ENCODE measurements around the gene EPHX1. TPM values are rescaled to one million over a fixed set of nuclear protein-coding genes. Genes with fewer than 3 reads are reported as not detected.
A peak's percentile ranks its signal among the peaks of the same experiment; 100 is the strongest.

The EPHX1 gene
- total RNA-seq, 6 donors from 2014 or later: 82.8 to 205 (median 141) TPM

DNA sequence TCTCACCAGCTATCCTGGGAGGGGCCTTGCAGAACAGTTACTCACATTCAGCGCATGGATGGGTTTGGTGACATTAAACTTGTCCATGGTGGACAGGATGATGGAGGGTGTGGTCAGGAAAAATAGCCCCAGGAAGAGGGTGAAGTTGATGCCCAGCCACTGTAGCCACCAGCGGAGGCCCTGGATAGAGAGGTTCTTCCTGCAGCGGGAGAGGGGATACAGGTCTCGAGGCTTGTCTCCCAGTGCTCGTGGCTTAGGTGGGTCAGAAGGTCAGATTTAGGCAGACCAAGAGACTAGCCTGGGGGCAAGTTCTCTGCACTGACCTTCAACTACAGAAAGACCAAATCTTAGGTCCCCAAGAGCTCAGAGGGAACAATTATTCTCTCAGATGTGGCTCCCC, 49.2 kb downstream of the EPHX1 start:
- TF ChIP-seq, protein P1, sequence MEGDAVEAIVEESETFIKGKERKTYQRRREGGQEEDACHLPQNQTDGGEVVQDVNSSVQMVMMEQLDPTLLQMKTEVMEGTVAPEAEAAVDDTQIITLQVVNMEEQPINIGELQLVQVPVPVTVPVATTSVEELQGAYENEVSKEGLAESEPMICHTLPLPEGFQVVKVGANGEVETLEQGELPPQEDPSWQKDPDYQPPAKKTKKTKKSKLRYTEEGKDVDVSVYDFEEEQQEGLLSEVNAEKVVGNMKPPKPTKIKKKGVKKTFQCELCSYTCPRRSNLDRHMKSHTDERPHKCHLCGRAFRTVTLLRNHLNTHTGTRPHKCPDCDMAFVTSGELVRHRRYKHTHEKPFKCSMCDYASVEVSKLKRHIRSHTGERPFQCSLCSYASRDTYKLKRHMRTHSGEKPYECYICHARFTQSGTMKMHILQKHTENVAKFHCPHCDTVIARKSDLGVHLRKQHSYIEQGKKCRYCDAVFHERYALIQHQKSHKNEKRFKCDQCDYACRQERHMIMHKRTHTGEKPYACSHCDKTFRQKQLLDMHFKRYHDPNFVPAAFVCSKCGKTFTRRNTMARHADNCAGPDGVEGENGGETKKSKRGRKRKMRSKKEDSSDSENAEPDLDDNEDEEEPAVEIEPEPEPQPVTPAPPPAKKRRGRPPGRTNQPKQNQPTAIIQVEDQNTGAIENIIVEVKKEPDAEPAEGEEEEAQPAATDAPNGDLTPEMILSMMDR (IDR thresholded peaks at IDR 0.05): no peak
- TF ChIP-seq POLR2AphosphoS5 (IDR thresholded peaks at IDR 0.05): no peak
- H3K27ac ChIP-seq: no peak overlapping the region
- H3K4me3 ChIP-seq: no peak overlapping the region
- peaks cover 0 to 20% (median 11%) of the 10 kb centered on the region in 4 donors for H3K4me1 ChIP-seq
- no peaks in the 10 kb centered on the region for H3K27me3 ChIP-seq
- H3K36me3 ChIP-seq: peaks cover 24 to 92% (median 50%) of the 10 kb centered on the region in 4 donors
- 69 to 80% methylated on average over 5 of the region's 5 CpGs for whole genome bisulfite sequencing, 2 donors
- no peak for DNase-seq
- H3K9me3 ChIP-seq: no peaks in the 10 kb centered on the region
- ATAC-seq (ENCODE audit: low FRiP score in 2 of 2): no peak

DNA sequence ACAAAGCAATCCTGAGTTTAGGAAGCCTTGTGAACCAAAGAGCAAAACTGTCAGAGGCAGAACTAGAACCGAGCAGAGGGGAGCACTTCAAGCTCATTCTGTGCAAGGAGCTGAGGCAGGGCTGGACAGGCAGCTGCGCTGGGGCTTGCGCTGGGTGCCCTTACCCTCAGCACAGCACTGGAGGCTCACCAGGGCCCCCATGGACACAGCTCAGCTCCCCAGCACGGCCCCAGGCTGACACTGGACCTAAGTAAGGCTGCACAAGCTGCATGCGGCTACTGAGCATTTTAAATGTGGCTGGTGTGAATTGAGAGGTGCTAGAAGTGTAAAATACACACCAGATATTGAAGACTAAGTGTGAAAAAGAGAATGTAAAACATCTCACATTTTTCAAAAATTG, 50.2 kb downstream of the EPHX1 start:
- DNase-seq: no peak
- Histone ChIP-seq H3K4me1 (peaks cover 0 to 20% (median 12%) of the 10 kb centered on the region in 4 donors), H3K27me3 (no peaks in the 10 kb centered on the region), H3K4me3 (no peak overlapping the region), H3K27ac (no peak overlapping the region), H3K36me3 (peaks cover 22 to 92% (median 51%) of the 10 kb centered on the region in 4 donors), H3K9me3 (no peaks in the 10 kb centered on the region)
- ATAC-seq (ENCODE audit: low FRiP score in 2 of 2): no peak
- TF ChIP-seq EP300 (IDR thresholded peaks at IDR 0.05) (no peak), POLR2AphosphoS5 (IDR thresholded peaks at IDR 0.05) (no peak), POLR2A (IDR thresholded peaks at IDR 0.05) (no peak)
- TF ChIP-seq, protein P1 (IDR thresholded peaks at IDR 0.05): no peak
- WGBS, 2 donors: 92 to 94% methylated on average over 5 of the region's 5 CpGs

DNA sequence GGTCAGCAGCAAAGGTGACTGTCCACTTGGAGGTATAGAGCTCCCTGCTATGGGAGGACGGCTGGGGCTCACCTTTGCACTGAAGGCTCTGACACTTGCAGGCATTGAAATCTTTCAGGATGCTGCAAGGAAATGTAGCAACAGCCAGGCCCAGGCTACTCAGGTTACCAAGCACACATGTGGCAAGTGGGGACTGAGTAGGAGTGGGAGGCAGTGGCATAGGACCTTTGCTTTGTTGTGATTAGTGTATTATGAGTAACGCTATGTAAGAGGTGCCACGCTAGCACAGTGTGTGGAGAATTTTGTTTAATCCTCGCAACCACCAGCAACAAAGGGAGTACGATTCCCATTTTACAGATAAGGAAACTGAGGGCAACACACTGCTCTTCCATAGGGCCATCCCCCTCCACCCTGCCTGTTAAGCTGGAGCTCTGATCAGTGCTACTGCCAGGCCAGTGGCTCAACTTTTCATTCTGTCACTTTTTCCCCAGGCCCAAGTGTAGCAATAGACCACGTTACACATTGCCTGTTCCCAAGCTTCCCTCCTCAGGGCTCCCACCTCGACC, 51.0 kb downstream of the EPHX1 start:
- H3K4me3 ChIP-seq: no peak overlapping the region
- H3K27ac ChIP-seq: peak overlapping the region in 1 of 4 donors; percentile 18
- H3K36me3 ChIP-seq: peaks cover 26 to 94% (median 55%) of the 10 kb centered on the region in 4 donors
- H3K27me3 ChIP-seq: no peaks in the 10 kb centered on the region
- TF ChIP-seq, protein P1 (IDR thresholded peaks at IDR 0.05): no peak
- TF ChIP-seq POLR2A (IDR thresholded peaks at IDR 0.05) (no peak), EP300 (IDR thresholded peaks at IDR 0.05) (no peak), POLR2AphosphoS5 (IDR thresholded peaks at IDR 0.05) (no peak)
- H3K9me3 ChIP-seq: no peaks in the 10 kb centered on the region
- ATAC-seq (ENCODE audit: low FRiP score in 2 of 2) (no peak), DNase-seq (no peak)
- WGBS, 2 donors: 91 to 95% methylated on average over 6 to 7 of the region's 7 CpGs
- H3K4me1 ChIP-seq: peaks cover 3 to 16% (median 11%) of the 10 kb centered on the region in 4 donors

DNA sequence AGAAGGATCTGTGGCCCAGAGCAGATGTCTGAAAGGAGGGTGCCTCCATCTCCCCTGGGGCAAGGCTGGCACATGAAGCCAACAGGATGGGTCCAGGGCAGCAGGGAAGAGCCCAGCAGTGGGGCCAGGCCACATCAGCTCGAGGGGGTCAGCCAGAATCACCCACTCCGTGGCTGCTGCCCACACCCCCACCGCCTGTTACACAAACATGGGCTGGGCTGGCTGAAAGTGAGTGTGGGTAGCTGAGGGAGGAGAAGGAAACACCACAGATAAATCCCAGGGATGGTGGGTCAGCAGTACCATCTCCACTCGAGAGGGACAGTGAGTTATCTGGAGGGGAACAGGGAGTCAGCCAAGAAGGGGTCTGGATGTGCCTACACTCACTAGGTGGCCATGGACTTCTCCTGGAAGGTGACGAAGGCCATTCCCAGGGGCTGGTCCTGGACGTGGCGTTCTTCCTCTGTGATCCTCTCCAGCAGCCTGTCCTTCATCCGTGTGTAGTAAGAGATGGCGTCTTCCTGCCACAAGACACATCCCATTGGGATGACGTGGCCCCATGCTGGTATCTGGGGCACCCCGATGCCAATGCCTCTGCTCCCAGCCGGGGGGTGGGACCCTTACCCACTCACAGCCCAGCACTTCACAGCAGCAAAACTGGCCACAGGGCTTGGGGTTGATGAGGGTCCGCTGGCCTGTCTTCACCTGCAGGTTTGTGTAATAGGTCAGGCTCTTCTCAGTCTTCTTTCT, 52.1 kb downstream of the EPHX1 start:
- Histone ChIP-seq H3K27me3 (no peaks in the 10 kb centered on the region), H3K9me3 (no peaks in the 10 kb centered on the region), H3K4me1 (peaks cover 8 to 14% (median 10%) of the 10 kb centered on the region in 4 donors), H3K36me3 (peaks cover 26 to 94% (median 58%) of the 10 kb centered on the region in 4 donors), H3K4me3 (no peak overlapping the region), H3K27ac (peak overlapping the region in 2 of 4 donors; percentile 18 to 26)
- 83 to 88% methylated on average over 1 to 13 of the region's 13 CpGs for WGBS, 2 donors
- DNase-seq (no peak), ATAC-seq (ENCODE audit: low FRiP score in 2 of 2) (no peak)
- no peak for TF ChIP-seq EP300 (IDR thresholded peaks at IDR 0.05)

DNA sequence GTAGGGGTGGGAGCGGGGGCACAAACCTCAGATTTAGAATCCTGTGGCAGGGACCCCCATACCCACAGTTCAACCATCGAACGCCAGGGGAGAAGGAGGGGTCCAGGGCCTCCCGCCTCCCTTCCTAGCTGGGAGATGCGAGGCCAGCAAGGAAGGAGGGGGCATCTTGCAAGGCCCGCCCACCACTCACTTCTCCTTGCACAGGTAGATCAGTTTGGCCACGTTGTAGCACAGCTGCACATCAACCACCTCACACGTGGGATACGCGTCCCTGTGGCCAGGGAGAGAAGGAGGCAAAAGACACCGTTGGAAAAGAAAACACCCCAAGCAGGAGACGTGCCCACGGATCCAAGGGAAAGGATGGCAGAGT, 52.6 kb downstream of the EPHX1 start:
- Histone ChIP-seq H3K27ac (no peak overlapping the region), H3K36me3 (peaks cover 26 to 98% (median 63%) of the 10 kb centered on the region in 4 donors), H3K4me1 (peaks cover 7 to 12% (median 9%) of the 10 kb centered on the region in 4 donors), H3K9me3 (no peaks in the 10 kb centered on the region), H3K27me3 (no peaks in the 10 kb centered on the region), H3K4me3 (no peak overlapping the region)
- 88 to 92% methylated on average over 9 to 13 of the region's 13 CpGs for WGBS, 2 donors
- TF ChIP-seq, protein P1 (IDR thresholded peaks at IDR 0.05): no peak
- TF ChIP-seq POLR2A (IDR thresholded peaks at IDR 0.05): no peak
- TF ChIP-seq EP300 (IDR thresholded peaks at IDR 0.05): no peak
- no peak for TF ChIP-seq POLR2AphosphoS5 (IDR thresholded peaks at IDR 0.05)
- ATAC-seq (ENCODE audit: low FRiP score in 2 of 2) (no peak), DNase-seq (no peak)

Data from upper lobe of left lung (tissue), 6 donors.